Measurements from ENCODE around the gene WDR11. TPM values are rescaled to one million over a fixed set of nuclear protein-coding genes. Genes with fewer than 3 reads are reported as not detected.
"Not testable (repeated sequence)": the region's sequence is repeated elsewhere in the genome, so short reads cannot be mapped to it uniquely, and the experiment has no call there.

Gene WDR11
- total RNA-seq, 1 donor from 2014 or later: 87.8 TPM

DNA sequence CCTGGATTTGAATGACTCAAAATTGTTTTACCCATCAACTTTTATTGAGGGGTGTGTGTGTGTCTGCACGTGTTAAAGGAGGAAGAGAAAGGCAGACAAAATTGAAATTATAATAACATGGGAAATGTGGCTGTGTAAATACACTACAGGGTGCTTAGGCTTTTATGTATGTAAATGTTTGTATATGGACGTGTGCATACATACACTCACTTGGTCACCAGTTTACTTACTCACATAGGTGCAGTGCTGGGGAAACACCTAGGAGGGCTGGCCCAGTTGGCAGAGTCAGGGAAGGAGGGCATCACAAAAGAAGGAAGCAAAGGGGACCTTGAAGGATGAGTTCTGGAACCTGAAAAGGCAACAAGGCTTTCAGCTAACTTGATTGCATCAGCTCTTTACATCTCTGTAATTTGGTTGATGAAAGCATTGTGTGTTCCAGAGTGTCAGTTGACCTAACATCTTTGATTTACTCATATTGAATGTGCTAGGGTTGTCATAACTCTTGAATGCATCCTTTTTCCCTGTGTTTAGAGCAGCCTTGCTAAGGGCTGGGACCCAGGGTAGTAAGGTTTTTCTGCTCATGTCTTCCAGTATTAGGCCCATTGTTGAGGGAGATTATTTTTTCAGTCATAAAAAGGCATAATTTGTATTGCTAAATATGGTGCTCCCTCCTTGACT lies 10.2 kb downstream of the WDR11 start:
- no peak for DNase-seq

- DNase-seq: no peak
Observed at GRCh38 chr10:120873741-120874140, 22.6 kb downstream of the WDR11 start.

- no peak for DNase-seq
Observed at GRCh38 chr10:120883071-120883470, 31.9 kb downstream of the WDR11 start.

GRCh38 chr10:120887482-120887881 lies 36.3 kb downstream of the WDR11 start:
- no peak for DNase-seq

DNA sequence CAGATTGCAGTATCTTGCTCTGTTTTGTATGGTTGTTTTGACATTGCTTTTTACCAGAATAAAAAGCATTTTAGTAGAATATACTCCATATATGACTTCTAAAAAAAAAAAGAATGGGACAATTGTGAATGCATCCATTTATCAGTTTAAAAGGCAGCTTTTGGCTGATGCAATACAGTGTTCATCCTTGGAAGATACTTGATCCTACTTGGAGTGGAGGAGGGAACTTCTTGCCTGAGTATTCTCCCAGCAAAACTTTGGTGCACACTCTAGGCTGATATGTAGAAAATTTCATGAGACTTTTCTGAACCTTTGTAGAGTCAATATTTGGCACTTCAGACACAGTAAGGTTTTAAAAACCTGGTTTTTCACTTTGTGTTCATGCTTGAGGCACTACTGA lies 40.2 kb downstream of the WDR11 start:
- DNase-seq: no peak

GRCh38 chr10:120894556-120894955 lies 43.4 kb downstream of the WDR11 start:
- DNase-seq: no peak

- DNase-seq: no peak
Observed at GRCh38 chr10:120897343-120897742, 46.2 kb downstream of the WDR11 start.

DNA sequence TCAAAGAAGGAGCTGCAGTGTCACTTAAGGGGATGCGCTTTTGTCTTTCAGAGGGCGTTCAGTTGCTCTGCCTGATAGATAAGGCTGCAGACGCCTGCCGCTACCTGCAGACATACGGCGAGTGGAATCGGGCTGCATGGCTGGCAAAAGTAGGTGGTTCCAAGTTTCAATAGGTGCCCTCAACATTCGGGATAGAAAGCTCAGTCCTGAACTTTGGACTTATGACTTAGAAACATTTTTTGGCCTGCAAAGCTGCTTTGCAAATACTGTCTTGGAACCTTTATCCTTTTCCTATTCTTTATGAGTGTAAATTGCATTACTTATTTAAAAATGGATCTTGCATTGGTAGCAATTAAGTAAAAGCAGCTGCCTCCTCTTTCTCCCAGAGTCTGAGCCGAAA lies 54.1 kb downstream of the WDR11 start:
- DNase-seq: no peak

GRCh38 chr10:120917521-120918250 lies 66.5 kb downstream of the WDR11 start:
- no peak for DNase-seq

- not testable (repeated sequence) for DNase-seq
Observed at GRCh38 chr10:120923886-120924285, 72.7 kb downstream of the WDR11 start.

- no peak for DNase-seq
Observed at GRCh38 chr10:120926611-120927010, 75.4 kb downstream of the WDR11 start.

GRCh38 chr10:120927352-120927751 lies 76.2 kb downstream of the WDR11 start:
- no peak for DNase-seq

DNA sequence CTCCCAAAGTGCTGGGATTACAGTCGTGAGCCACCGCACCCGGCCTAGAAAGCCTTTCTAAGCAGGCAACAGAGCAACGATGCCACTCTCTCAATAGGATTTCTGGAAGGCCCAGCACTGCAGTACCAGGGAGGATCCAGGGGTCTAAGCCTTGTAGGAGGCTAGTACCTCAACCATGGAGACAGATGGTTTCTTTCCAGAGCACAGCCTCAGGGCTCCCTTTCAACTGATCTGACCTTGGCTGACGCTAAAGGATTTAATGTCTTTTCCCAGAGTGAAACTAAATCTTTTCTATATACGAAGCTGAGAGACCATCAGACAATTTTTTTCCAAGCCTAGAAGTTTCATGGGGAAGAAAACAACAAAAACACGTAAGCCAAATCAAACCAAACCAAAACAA lies 78.0 kb downstream of the WDR11 start:
- DNase-seq: no peak

DNA sequence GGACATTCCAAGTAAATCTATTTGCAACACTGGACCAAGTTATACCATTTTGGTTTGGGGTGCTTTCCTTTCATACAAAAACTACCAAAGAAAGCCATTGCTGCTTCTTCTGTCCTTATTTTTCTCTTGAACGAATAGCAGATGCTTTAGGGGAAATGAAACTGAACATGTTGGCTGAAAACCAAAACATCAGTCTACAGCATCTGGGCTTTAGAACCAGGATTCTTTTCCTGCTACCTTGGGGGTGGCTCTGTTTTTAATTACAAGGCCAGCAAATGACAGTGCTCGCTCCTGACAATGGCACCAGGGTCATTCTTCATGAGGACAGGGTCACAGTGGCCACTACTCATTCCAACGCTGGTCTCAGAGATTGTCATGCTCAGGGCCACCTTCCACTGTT lies 80.3 kb downstream of the WDR11 start:
- no peak for DNase-seq

DNA sequence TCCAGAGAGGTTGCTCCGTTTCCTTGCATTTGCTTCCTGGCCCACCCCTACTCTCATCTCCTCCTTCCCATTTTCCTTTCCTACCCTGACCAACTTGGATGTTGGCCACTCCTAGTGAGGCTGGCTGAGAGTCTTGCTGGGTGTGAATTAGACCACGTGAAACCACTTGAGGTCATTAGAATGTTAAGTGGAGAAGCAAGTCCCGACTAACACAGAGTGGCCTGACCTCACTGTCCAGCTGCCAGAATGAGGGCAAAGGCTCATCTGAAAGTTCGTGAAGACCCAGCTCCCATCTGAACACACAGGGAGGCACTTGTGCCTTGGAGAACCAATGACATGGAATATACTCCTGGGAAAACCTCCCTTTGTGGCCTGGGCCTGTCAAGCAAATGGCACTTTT lies 80.8 kb downstream of the WDR11 start:
- no peak for DNase-seq

DNA sequence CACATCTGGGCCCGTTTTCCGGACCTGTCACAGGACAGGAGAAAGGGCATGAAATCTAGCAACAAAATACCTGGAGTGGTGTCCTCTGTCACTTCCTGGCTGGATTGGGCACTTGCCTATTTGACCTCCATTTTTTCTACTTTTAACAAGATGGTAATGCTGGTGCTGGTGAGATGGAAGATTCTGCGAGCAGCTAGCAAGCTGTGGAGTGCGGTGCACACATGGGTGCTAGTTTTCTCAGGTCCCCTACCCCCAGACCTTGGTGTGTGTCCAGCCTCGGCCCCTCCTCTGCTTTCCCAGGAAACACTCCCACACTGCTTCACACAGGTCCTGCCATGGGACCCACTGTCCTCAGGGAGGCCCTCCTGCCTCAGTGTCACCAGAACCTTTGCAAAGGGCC lies 87.7 kb downstream of the WDR11 start:
- no peak for DNase-seq

DNA sequence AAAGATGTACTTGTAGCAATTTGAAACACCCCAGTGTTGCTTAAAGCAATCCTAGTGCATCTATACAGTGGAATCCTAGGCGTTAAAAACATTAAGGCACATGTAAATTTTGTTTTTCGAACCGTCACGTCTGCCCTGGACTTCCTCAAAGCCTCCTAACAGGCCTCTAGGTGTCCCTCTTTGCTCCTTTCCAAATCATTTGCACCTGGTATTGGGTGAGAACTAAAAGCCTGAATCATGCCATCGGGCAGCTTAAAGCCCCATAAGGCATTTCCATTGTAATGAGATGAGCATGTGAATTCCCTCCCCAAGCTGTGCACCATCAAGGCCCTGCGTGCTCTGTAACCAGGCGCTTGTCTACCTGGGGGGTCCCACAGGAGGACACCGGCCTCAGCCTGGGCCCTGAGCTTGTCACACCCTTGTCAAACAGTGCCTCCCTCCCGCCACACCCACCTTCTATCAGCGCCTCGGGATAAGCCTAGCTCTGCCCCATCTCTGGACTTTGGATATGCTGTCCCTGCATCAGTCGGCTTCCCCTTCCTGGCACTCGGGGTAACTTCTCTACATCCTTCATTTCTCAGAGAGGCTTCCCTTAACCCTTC lies 89.2 kb downstream of the WDR11 start:
- no peak for DNase-seq

DNA sequence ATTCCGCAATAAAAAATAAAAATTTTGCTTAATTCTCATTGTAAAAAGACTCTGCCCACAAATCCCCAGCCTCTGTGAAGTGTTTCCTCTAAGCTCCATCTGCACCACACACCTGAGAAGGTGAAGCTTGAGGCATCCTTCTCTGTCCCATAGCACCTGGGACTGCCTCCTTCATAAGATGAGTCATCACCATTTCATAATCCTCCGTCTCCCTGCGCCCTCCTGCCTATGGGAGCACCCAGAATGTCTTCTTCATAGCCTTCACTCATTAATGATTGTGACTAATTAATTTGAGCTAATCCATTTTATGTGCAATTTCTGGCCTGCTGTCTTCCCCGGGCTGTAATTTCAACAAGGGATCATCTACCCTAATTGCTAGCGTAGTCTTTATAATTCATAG lies 90.3 kb downstream of the WDR11 start:
- DNase-seq: no peak

DNA sequence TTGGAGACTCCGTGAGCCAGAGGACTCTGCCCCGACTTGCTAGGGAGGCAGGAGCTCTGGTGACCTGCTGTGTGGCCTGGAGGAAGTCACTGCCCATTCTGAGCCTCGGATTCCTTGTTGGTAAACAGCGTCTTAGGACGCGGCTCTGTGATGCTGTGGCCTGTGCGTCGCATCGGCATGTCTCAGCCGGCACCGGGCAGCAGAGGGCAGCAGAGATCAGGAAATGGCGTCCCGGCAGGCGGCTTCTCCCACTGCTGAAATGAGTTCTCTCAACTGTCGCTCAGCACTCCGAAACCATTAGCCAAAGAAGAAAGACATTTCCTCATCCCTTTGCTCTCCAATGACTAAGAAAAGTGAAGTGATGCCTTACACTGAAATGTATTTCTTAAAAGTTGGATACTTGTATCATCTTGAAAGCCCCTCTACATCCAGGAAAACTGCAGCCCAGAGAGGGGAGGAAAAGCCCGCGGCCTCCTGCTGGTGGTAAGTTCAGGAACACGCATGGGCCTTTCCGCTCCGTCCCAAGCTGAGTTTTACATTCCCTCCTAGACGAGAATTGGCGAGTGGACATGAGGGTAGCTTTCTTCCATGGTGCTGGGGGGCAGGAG lies 91.7 kb downstream of the WDR11 start:
- DNase-seq: peak; percentile 75

- DNase-seq: no peak
Observed at GRCh38 chr10:120943542-120943941, 92.4 kb downstream of the WDR11 start.

- DNase-seq: no peak
Observed at GRCh38 chr10:120944586-120945125, 93.5 kb downstream of the WDR11 start.

- DNase-seq: no peak
Observed at GRCh38 chr10:120945182-120945581, 94.0 kb downstream of the WDR11 start.

DNA sequence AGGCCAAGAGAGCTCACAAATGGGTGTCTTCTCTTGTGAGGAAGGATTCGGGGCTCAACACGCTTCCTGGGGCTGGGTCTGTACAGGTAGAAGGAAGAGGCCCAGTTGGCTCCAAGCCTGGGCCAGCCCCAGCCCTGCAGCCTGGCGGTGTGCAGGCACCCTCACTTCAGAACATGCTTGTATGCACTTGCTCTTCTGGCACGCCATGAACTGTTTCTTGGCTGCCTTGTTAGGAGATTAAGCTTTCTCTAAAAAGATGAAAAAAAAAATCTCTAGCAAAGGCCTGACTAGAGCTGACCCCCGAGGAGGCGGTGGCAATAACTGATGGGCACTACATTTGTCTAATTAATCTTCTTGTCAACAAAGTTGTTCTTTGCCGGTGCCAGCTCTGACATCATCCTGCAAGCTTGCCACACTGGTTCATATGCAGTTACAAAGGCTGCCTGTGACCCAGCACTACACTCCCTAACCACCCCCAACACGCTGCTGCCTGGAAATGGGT lies 94.7 kb downstream of the WDR11 start:
- DNase-seq: peak; percentile 85

Data from occipital lobe (tissue), 2 donors.